Astrocyte (in vitro differentiated cells and primary cell): ENCODE measurements around the gene KY.

ENCODE experiments used
- CTCF ChIP-seq: IDR thresholded peaks from 2 replicates; pipeline ENCODE4 v1.5.1; 2011; ENCODE audit warnings: low read depth, mild to moderate bottlenecking, inconsistent platforms, low read length, moderate library complexity; ENCODE audit not compliant: insufficient read depth
- EZH2 ChIP-seq: IDR thresholded peaks from 2 replicates; pipeline ENCODE4 v1.6.1; 2012; ENCODE audit warnings: mild to moderate bottlenecking, low read length, inconsistent platforms; ENCODE audit not compliant: insufficient read depth

GRCh38 chr3:134693804-134694203 lies 43.0 kb upstream of the KY start:
- TF ChIP-seq CTCF, result no peak
- TF ChIP-seq EZH2, result no peak
